A673 (cell line): ENCODE measurements around the gene TREM2. TPM values are rescaled to one million over a fixed set of nuclear protein-coding genes. Genes with fewer than 3 reads are reported as not detected.
"Not testable (repeated sequence)": the region's sequence is repeated elsewhere in the genome, so short reads cannot be mapped to it uniquely, and the experiment has no call there.

Experiments
- BruUV-seq: library from RNA; stranded (reverse); fragments of 400-500 nt; replicated peaks from 2 replicates; lab custom pipeline; 2021; lab: Mats Ljungman, UMichigan
- CTCF ChIA-PET: fragments of 300-600 bp; sonication (Branson Sonifier 250); formaldehyde crosslinking; loops from one replicate; lab custom pipeline; 2022; ENCODE audit warnings: antibody characterized with exemption; lab: Charles Lee
- POLR2A ChIA-PET: fragments of 300-600 bp; sonication (Branson Sonifier 250); formaldehyde crosslinking; loops from one replicate; lab custom pipeline; 2022; ENCODE audit warnings: antibody characterized with exemption; ENCODE audit not compliant: low non-redundant PET; lab: Charles Lee
- DNase-seq: peaks from one replicate; pipeline ENCODE4 v3.0.0-alpha.2; 2015; ENCODE audit warnings: low spot score
- H3K27ac ChIP-seq: fragments of 200-600 bp; sonication (generic); 2 replicates; pipeline ENCODE4 v1.5.1; 2016; ENCODE audit warnings: mixed run types, low read depth, mild to moderate bottlenecking, mixed read lengths, antibody characterized with exemption, low read length; ENCODE audit not compliant: poor library complexity, severe bottlenecking
- H3K27me3 ChIP-seq: fragments of 200-600 bp; sonication (generic); replicated peaks from 2 replicates; pipeline ENCODE4 v1.6.1; 2017; ENCODE audit warnings: mixed run types, low read depth, mild to moderate bottlenecking, mixed read lengths, antibody characterized with exemption, low read length; ENCODE audit not compliant: insufficient read depth, poor library complexity
- H3K36me3 ChIP-seq: fragments of 200-600 bp; sonication (generic); 2 replicates; pipeline ENCODE4 v1.6.1; 2016; ENCODE audit warnings: mixed run types, mild to moderate bottlenecking, mixed read lengths, antibody characterized with exemption, low read length; ENCODE audit not compliant: insufficient read depth, poor library complexity, severe bottlenecking
- H3K4me1 ChIP-seq: fragments of 200-600 bp; sonication (generic); 2 replicates; pipeline ENCODE4 v1.6.1; 2017; ENCODE audit warnings: mixed run types, mild to moderate bottlenecking, mixed read lengths, antibody characterized with exemption, low read length; ENCODE audit not compliant: insufficient read depth, poor library complexity, severe bottlenecking
- H3K4me3 ChIP-seq: fragments of 200-600 bp; sonication (generic); 2 replicates; pipeline ENCODE4 v1.5.1; 2016; ENCODE audit warnings: low read depth, mixed run types, mild to moderate bottlenecking, mixed read lengths, low read length; ENCODE audit not compliant: poor library complexity, severe bottlenecking
- H3K9me3 ChIP-seq: fragments of 200-600 bp; sonication (generic); 2 replicates; pipeline ENCODE4 v1.6.1; 2016; ENCODE audit warnings: mixed run types, low read depth, mild to moderate bottlenecking, mixed read lengths, antibody characterized with exemption, low read length; ENCODE audit not compliant: poor library complexity, severe bottlenecking
- CTCF ChIP-seq: fragments of 300-800, 200-600 bp; sonication (generic); conservative IDR thresholded peaks from 2 replicates; pipeline ENCODE4 v1.5.1; 2017; ENCODE audit warnings: low read depth, mild to moderate bottlenecking, antibody characterized with exemption, low read length, moderate library complexity, mixed read lengths
- EZH2 ChIP-seq: fragments of 200-600 bp; sonication (generic); IDR thresholded peaks from 2 replicates; pipeline ENCODE4 v1.6.1; 2017; ENCODE audit warnings: borderline replicate concordance, low read depth, mild to moderate bottlenecking, mixed read lengths, antibody characterized with exemption, low read length; ENCODE audit not compliant: poor library complexity, severe bottlenecking
- intact Hi-C: fragments of 100-400 bp; cut with micrococcal nuclease; formaldehyde crosslinking; loops from one replicate; pipeline ENCODE4 v1.10.0; 2022; ENCODE audit not compliant: unreplicated experiment
- total RNA-seq: library from RNA; stranded (reverse); gene quantifications from 2 replicates; pipeline ENCODE4 v1.2.3, GENCODE V29; 2021

TREM2 gene
- total RNA-seq, 1 experiment from 2014 or later = not detected

- no TSS peak for BruUV-seq
- Histone ChIP-seq H3K4me3 (no peak overlapping the region), H3K27ac (no peak overlapping the region), H3K27me3 (no peaks in the 10 kb centered on the region), H3K9me3 (no peaks in the 10 kb centered on the region), H3K36me3 (no peaks in the 10 kb centered on the region), H3K4me1 (no peaks in the 10 kb centered on the region)
- ChIA-PET POLR2A (no interaction called here), CTCF (interaction anchor here (0.5 kb wide), 2 partner anchors 928 to 1624 kb away, joined by 5 to 7 read pairs; partner anchors contain the start of genes TAF8 and TBCC)
- intact Hi-C loops = no loop called here
- DNase-seq = no peak
- TF ChIP-seq CTCF (no peak), EZH2 (no peak)
Measured at GRCh38 chr6:41122373-41122772, 40.5 kb downstream of the TREM2 start.

GRCh38 chr6:41120058-41120457 lies 42.9 kb downstream of the TREM2 start:
- intact Hi-C loops = no loop called here
- H3K9me3 ChIP-seq = no peaks in the 10 kb centered on the region
- BruUV-seq = no TSS peak
- TF ChIP-seq CTCF = no peak
- TF ChIP-seq EZH2 = no peak
- H3K36me3 ChIP-seq = no peaks in the 10 kb centered on the region
- no peak overlapping the region for H3K4me3 ChIP-seq
- POLR2A ChIA-PET = no interaction called here
- H3K27me3 ChIP-seq = no peaks in the 10 kb centered on the region
- no peak overlapping the region for H3K27ac ChIP-seq
- no peak for DNase-seq
- H3K4me1 ChIP-seq = no peaks in the 10 kb centered on the region
- CTCF ChIA-PET = no interaction called here

- Histone ChIP-seq H3K27ac (no peak overlapping the region), H3K4me3 (no peak overlapping the region), H3K4me1 (no peaks in the 10 kb centered on the region), H3K9me3 (no peaks in the 10 kb centered on the region), H3K27me3 (no peaks in the 10 kb centered on the region), H3K36me3 (no peaks in the 10 kb centered on the region)
- no peak for DNase-seq
- CTCF ChIA-PET = no interaction called here
- BruUV-seq = no TSS peak
- POLR2A ChIA-PET = no interaction called here
- TF ChIP-seq EZH2 (no peak), CTCF (no peak)
- intact Hi-C loops = no loop called here
Measured at GRCh38 chr6:41119508-41119907, 43.4 kb downstream of the TREM2 start.

GRCh38 chr6:41115027-41115426 lies 47.9 kb downstream of the TREM2 start:
- H3K4me1 ChIP-seq, H3K27ac ChIP-seq, H3K36me3 ChIP-seq, intact Hi-C loops, H3K9me3 ChIP-seq, H3K4me3 ChIP-seq, POLR2A ChIA-PET, H3K27me3 ChIP-seq, BruUV-seq, DNase-seq: not testable (repeated sequence)
- CTCF ChIA-PET = interaction anchor here (0.6 kb wide), 1 partner anchor 110 kb away, joined by 5 read pairs; no protein-coding TSS in a partner anchor
